Measurements from ENCODE around the gene SLC4A5.
A peak's percentile ranks its signal among the peaks of the same experiment; 100 is the strongest.

Gene SLC4A5

DNA sequence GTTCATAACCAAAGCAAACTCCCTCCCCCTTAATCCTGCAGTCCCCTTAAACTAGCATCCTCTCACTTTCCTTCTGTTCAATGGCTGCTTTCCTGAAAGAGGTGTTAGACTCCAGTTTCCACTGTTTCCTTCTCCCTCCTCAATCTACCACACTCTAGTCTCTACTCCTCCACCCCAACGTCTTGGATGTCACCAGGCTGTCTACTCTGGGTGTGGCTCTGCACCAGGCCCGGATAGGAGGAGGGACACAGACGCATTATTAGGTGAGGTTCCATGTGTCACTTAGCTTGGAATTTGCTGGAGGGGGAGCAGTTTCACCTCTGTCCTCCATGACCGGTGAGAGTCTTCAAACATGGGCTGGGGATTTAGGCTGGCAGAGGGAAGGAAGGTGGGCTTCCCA lies 83.5 kb downstream of the SLC4A5 start:
- Histone ChIP-seq H3K27ac (no peak overlapping the region), H3K4me3 (no peak overlapping the region)
- no peak for DNase-seq (ENCODE audit: low spot score)
- TF ChIP-seq, protein P1, sequence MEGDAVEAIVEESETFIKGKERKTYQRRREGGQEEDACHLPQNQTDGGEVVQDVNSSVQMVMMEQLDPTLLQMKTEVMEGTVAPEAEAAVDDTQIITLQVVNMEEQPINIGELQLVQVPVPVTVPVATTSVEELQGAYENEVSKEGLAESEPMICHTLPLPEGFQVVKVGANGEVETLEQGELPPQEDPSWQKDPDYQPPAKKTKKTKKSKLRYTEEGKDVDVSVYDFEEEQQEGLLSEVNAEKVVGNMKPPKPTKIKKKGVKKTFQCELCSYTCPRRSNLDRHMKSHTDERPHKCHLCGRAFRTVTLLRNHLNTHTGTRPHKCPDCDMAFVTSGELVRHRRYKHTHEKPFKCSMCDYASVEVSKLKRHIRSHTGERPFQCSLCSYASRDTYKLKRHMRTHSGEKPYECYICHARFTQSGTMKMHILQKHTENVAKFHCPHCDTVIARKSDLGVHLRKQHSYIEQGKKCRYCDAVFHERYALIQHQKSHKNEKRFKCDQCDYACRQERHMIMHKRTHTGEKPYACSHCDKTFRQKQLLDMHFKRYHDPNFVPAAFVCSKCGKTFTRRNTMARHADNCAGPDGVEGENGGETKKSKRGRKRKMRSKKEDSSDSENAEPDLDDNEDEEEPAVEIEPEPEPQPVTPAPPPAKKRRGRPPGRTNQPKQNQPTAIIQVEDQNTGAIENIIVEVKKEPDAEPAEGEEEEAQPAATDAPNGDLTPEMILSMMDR (IDR thresholded peaks at IDR 0.05), result no peak

GRCh38 chr2:74259191-74259590 lies 84.0 kb downstream of the SLC4A5 start:
- no peak overlapping the region for H3K4me3 ChIP-seq
- H3K27ac ChIP-seq, result no peak overlapping the region
- no peak for DNase-seq (ENCODE audit: low spot score)
- TF ChIP-seq, protein P1 (IDR thresholded peaks at IDR 0.05), result no peak

- DNase-seq (ENCODE audit: low spot score), result no peak
- TF ChIP-seq, protein P1 (IDR thresholded peaks at IDR 0.05), result no peak
- no peak overlapping the region for H3K4me3 ChIP-seq
- no peak overlapping the region for H3K27ac ChIP-seq
Measured at GRCh38 chr2:74255660-74256213, 87.5 kb downstream of the SLC4A5 start.

GRCh38 chr2:74253971-74254310 lies 89.3 kb downstream of the SLC4A5 start:
- TF ChIP-seq, protein P1 (IDR thresholded peaks at IDR 0.05), result no peak
- H3K27ac ChIP-seq, result peak overlapping the region; percentile 9 to 35

GRCh38 chr2:74253306-74253970 lies 89.8 kb downstream of the SLC4A5 start:
- H3K27ac ChIP-seq, result peak overlapping the region; percentile 3 to 9
- no peak overlapping the region for H3K4me3 ChIP-seq
- no peak for DNase-seq (ENCODE audit: low spot score)
- TF ChIP-seq, protein P1 (IDR thresholded peaks at IDR 0.05), result no peak

More at GRCh38 chr2:74253971-74254310, 89.3 kb downstream of the SLC4A5 start:
- no peak for DNase-seq (ENCODE audit: low spot score)
- no peak overlapping the region for H3K4me3 ChIP-seq

DNA sequence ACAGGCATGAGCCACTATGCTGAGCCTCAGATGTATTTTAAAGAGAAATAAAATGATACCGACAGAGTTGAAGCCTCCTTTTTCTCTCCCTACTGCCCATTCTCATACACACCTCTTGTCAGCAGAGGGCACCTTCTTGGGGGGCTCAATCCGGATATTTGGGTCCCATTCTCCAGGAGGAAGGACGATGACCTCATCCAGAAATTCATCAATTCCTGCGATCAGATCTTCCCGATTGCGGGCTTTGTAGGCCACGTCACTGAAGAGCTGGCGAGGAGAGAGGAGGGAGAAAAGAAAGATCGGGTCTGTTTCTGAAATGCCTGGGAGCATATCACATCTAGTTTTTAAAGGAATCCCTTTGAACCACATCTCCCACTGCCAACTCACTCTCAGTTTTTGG lies 90.4 kb downstream of the SLC4A5 start:
- DNase-seq (ENCODE audit: low spot score), result no peak
- H3K27ac ChIP-seq, result peak overlapping the region in 1 of 2 donors; percentile 3
- TF ChIP-seq, protein P1 (IDR thresholded peaks at IDR 0.05), result no peak
- H3K4me3 ChIP-seq, result no peak overlapping the region

DNA sequence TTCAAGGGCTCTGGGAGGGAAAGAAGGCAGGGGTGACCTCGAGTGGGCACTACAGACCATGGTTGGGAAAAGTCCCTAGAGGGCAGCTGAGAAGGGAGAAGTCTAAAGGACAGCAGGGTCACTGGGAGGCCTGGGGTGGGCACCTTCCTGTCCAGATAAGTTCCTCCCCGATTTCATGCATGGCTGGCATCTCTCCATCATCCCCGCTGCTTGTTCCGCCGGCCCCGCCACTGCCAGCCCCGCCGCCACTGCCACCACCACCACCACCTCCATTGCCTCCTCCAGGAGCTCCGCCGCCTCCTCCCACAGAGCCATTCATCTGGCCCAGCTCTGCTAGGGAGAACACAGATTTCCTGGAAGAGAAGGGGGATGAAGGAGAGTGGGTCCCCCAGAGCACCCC lies 91.2 kb downstream of the SLC4A5 start:
- H3K27ac ChIP-seq, result no peak overlapping the region
- TF ChIP-seq, protein P1 (IDR thresholded peaks at IDR 0.05), result no peak
- no peak for DNase-seq (ENCODE audit: low spot score)
- H3K4me3 ChIP-seq, result no peak overlapping the region
